Activated CD4-positive, alpha-beta T cell treated with anti-CD3 and anti-CD28 coated beads, Interleukin-2, amount 10 ng/mL, durations not matched to agents 24 days and 14 days (primary cell): ENCODE measurements around the gene GRID1. TPM values are rescaled to one million over a fixed set of nuclear protein-coding genes. Genes with fewer than 3 reads are reported as not detected.
"Not testable (repeated sequence)": the region's sequence is repeated elsewhere in the genome, so short reads cannot be mapped to it uniquely, and the experiment has no call there.

Experiments
- DNase-seq: peaks from one replicate; pipeline ENCODE4 v3.0.0; 2022
- H3K27ac Mint-ChIP-seq: one replicate; pipeline ENCODE4 v1.8.0; 2022; ENCODE audit warnings: mild to moderate bottlenecking, mixed read lengths
- H3K27me3 Mint-ChIP-seq: one replicate; pipeline ENCODE4 v1.8.0; 2022; ENCODE audit warnings: mixed read lengths
- H3K36me3 Mint-ChIP-seq: one replicate; pipeline ENCODE4 v1.8.0; 2022; ENCODE audit warnings: low read depth, mild to moderate bottlenecking, mixed read lengths
- H3K4me1 Mint-ChIP-seq: one replicate; pipeline ENCODE4 v1.8.0; 2021; ENCODE audit warnings: mixed read lengths
- H3K4me3 Mint-ChIP-seq: one replicate; pipeline ENCODE4 v1.8.0; 2022; ENCODE audit warnings: mild to moderate bottlenecking, moderate library complexity, mixed read lengths
- H3K9me3 Mint-ChIP-seq: one replicate; pipeline ENCODE4 v1.8.0; 2021; ENCODE audit warnings: mixed read lengths
- intact Hi-C: fragments of 100-400 bp; cut with micrococcal nuclease; formaldehyde crosslinking; loops from one replicate; pipeline ENCODE4 v1.15.1; 2023
- total RNA-seq: library from RNA; stranded (reverse); gene quantifications from 2 replicates; pipeline ENCODE4 v1.2.3, GENCODE V29; 2022

Gene GRID1
- total RNA-seq, 1 donor from 2014 or later: not detected

DNA sequence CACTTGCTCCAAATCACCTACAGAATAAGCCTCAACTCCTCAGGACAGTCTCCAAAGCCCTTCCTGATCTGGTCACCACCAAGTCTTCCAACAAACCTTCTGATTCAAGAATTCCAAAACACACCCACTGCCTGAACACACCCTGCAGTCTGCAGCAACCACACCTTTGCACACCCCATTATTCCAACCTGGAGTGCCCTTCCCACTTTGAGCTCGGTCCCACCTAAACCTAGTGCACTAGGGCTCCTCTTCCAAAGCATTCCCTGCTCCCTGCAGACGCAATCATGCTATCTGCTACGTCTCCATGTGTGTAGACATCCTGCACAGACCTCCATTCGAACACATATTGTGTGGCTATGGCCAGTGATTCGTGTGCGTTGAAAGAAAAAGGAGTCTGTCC lies 289.3 kb downstream of the GRID1 start:
- Mint-ChIP-seq H3K9me3 (no peaks in the 10 kb centered on the region), H3K27ac (no peak overlapping the region), H3K27me3 (peaks cover 6% of the 10 kb centered on the region), H3K36me3 (no peaks in the 10 kb centered on the region), H3K4me1 (no peaks in the 10 kb centered on the region), H3K4me3 (no peak overlapping the region)
- no peak for DNase-seq
- intact Hi-C loops: no loop called here

DNA sequence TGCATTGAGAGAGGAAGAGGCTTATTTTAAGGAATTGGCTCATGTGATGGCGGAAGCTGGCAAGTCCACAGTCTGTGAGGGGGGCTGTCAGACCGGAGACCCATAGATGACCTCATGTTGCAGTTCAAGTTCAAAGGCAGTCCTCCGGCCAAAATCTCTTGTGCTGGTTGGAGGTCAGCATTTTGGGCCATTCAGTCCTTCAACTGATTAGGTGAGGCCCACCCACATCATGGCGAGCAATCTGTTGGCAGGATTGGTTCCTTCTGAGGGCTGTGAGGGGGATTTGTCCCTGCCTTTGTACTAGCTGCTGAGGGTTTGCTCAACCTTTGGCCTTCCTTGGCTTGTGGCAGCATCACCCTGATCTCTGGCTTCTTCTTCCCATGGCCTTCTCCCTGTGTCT lies 290.1 kb downstream of the GRID1 start:
- H3K9me3 Mint-ChIP-seq, H3K27ac Mint-ChIP-seq, H3K36me3 Mint-ChIP-seq, intact Hi-C loops, H3K4me1 Mint-ChIP-seq, H3K27me3 Mint-ChIP-seq, DNase-seq, H3K4me3 Mint-ChIP-seq: not testable (repeated sequence)

DNA sequence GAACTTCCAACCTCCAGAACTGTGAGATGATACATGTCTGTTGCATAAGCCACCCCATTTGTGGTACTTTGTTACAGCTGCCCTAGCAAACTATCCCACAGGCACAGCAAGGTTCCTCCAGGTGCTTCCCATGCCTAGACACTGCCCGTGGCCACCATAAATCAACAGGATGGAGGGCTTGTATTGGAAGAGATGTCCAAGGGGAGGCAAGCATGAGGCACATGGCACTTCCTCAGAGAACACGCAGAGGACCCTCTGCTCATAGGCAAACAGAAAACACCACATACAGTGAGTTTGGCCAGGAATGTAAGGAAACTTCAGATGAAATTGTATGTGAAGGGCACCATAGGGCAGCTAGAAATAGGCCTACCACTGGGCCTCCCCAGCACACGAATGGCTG lies 291.1 kb downstream of the GRID1 start:
- H3K36me3 Mint-ChIP-seq: no peaks in the 10 kb centered on the region
- no peak for DNase-seq
- no peak overlapping the region for H3K4me3 Mint-ChIP-seq
- H3K4me1 Mint-ChIP-seq: no peaks in the 10 kb centered on the region
- peaks cover 6% of the 10 kb centered on the region for H3K27me3 Mint-ChIP-seq
- no peaks in the 10 kb centered on the region for H3K9me3 Mint-ChIP-seq
- intact Hi-C loops: no loop called here
- H3K27ac Mint-ChIP-seq: no peak overlapping the region

DNA sequence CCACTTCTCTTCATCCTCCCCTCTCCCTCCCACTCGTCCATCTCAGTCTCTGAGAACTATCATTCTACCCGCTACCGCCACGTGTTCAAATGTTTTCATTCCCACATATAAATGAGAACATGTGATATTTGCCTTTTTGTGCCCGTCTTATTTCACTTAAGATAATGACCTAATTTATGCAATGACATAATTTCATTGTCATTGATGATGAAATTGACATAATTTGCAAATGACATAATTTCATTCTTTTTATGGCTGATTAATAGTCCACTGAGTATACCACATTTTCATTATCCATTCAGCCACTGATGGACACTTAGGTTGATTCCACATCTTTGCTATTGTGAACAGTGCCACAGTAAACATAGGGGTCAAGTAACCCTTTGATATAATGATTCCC lies 292.3 kb downstream of the GRID1 start:
- Mint-ChIP-seq H3K36me3 (no peaks in the 10 kb centered on the region), H3K27me3 (peaks cover 6% of the 10 kb centered on the region), H3K27ac (no peak overlapping the region), H3K4me3 (no peak overlapping the region), H3K4me1 (no peaks in the 10 kb centered on the region), H3K9me3 (no peaks in the 10 kb centered on the region)
- no peak for DNase-seq
- intact Hi-C loops: no loop called here

DNA sequence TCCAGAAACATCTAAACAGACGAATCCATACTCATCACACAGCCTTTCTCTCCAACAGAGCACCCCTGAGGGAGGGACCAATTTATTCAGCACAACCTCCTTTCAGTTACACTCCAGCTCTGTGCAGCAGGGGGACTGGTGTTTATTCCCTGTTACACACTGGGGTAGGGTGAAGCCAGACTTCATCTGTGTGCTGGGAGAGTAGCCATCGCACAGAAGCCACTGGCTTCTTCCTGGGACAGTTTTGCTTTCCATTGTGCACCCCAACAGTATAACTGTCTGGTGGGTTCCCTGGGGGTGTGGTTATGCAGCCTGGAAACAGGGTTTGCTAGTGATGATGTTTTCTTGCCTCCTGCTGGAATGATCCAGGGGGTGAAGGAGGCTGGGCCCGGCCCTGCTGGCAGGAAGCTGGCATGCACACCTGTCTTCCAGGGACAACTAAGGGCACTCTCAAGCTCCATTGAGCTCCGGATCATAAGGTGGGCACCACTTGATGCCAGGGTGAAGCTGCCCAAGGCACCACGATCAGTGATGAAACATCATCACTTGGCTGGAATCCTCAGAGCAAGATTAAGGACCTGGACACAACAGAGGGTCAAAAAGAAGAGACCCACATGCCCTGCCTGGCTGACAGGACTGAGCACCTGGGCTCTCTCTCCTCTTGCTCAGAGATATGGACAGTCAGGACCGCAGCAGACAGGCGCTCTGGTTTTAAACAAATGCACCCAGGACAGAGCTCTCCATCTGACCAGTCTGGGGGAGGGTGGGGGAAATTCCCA lies 293.2 kb downstream of the GRID1 start:
- peaks cover 6% of the 10 kb centered on the region for H3K27me3 Mint-ChIP-seq
- no peak overlapping the region for H3K27ac Mint-ChIP-seq
- H3K9me3 Mint-ChIP-seq: no peaks in the 10 kb centered on the region
- intact Hi-C loops: no loop called here
- no peak overlapping the region for H3K4me3 Mint-ChIP-seq
- no peaks in the 10 kb centered on the region for H3K4me1 Mint-ChIP-seq
- no peaks in the 10 kb centered on the region for H3K36me3 Mint-ChIP-seq
- DNase-seq: no peak

DNA sequence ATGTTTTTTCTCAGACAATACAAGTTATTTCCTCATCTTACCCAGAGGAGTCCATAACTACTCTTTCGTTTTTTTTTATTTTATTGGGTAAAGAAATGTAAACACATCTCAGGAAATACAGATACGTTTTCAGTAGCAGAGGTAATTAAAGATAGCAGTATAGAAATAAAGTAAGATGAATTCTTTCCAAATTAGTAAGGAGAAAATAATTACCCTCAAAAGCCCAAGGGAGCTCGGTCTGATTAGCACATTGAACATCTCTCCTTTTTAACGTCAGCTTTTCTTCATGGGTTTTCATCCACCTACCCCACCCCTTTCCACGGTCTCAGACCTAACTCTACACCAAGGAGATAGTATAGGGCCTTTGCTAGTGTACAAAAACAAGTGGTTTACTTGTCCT lies 294.2 kb downstream of the GRID1 start:
- H3K27ac Mint-ChIP-seq: no peak overlapping the region
- H3K27me3 Mint-ChIP-seq: peaks cover 6% of the 10 kb centered on the region
- H3K4me1 Mint-ChIP-seq: no peaks in the 10 kb centered on the region
- no peak for DNase-seq
- H3K4me3 Mint-ChIP-seq: no peak overlapping the region
- no peaks in the 10 kb centered on the region for H3K36me3 Mint-ChIP-seq
- H3K9me3 Mint-ChIP-seq: no peaks in the 10 kb centered on the region
- intact Hi-C loops: no loop called here

DNA sequence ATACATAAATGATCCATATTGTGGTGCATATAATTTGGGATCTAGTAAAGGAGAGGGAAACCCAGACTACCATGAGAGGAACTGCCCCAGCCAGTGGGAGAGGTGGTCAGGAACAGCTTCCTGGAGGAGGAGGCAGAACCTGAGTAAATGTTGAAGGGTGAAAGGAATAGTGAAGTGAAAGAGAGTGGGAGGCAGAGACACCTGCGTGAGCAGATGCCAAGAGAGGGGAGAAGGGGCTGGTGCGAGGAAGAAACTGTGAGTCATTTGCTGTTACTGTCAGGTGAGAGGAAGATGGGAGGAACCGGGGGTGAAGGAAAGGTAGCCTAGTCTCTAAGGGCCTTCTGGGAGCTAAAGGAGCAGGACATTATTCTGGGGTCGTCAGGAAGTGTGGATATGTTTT lies 294.8 kb downstream of the GRID1 start:
- no peak for DNase-seq
- no peak overlapping the region for H3K4me3 Mint-ChIP-seq
- intact Hi-C loops: no loop called here
- H3K36me3 Mint-ChIP-seq: no peaks in the 10 kb centered on the region
- H3K9me3 Mint-ChIP-seq: no peaks in the 10 kb centered on the region
- H3K27me3 Mint-ChIP-seq: peaks cover 6% of the 10 kb centered on the region
- no peak overlapping the region for H3K27ac Mint-ChIP-seq
- H3K4me1 Mint-ChIP-seq: no peaks in the 10 kb centered on the region

DNA sequence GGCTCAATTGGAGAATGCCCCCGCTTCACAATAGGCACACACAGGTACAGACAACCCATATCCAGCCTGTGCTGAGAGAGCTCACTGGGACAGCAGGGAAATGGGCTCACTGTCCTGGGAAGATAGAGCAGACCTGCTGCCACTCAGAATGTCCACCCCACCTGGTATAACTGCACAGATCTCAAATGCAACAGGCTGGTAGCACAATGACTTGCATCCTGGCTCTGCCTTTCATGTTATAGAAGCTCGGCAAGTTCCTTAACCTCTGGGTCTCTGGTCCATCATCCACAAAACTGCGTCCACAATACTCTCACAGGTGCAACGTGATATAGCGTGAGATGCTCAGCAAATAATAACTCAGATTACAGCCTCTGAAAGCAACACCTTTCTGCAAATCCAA lies 295.4 kb downstream of the GRID1 start:
- H3K27ac Mint-ChIP-seq: no peak overlapping the region
- intact Hi-C loops: no loop called here
- H3K4me1 Mint-ChIP-seq: no peaks in the 10 kb centered on the region
- no peaks in the 10 kb centered on the region for H3K9me3 Mint-ChIP-seq
- H3K36me3 Mint-ChIP-seq: no peaks in the 10 kb centered on the region
- no peak for DNase-seq
- no peak overlapping the region for H3K4me3 Mint-ChIP-seq
- H3K27me3 Mint-ChIP-seq: peaks cover 4% of the 10 kb centered on the region

DNA sequence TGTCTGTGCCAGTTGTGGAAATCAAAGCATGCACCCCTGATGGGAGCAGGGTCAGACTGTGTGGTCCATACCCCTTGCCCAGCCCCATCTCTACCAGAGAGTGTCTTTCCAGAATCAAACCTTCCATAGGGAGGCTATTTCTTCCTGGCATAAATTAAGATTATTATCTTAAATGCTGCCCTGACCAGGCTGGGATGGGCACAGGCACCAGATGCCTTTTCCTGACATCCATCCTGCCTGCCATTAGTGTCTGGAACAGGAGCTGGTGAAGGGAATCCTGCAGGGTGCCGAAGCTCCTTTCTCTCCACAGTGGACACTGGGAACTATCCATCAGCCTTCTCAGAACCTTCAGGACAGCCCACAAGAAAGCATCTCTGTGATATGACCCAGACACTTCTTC lies 296.3 kb downstream of the GRID1 start:
- H3K27ac Mint-ChIP-seq: no peak overlapping the region
- intact Hi-C loops: no loop called here

DNA sequence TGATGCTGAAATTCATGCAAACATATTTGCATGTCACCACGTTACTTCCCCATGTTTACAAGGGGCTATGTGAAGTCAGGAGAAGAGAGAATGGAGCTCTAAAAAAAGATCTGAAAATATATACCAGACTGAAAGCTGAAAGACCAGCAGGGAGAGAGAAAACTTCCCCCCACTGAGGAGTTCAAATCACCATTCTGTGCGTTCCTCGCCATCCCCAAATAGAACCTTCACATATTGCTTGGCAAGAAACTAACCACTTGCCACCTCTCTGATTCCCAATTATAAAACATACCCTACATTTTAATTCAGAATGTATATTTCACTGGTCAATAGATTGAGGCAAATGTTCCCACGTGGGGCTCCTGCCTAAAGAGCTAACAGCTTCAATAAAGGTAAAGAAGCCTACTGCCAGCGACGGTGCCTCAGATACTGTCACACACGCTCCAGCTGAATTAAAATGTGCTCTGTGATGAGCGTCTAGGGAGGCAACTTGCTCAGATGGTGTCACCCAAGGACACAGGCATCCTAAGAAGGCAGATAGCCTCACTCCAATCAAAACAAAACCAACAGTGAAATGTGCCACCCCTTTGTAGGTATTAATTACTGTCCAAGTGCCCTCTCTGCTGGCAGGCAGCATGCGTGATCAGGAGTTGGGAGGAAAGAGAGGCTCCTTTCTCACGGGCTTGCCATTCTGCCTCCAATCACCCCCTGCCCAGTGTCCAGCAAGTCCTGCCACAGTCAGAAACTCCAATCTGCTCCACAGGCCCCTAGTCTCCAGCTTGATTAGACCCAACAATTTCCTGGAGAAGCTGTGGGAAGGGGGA lies 298.2 kb downstream of the GRID1 start:
- Mint-ChIP-seq H3K36me3 (no peaks in the 10 kb centered on the region), H3K4me1 (no peaks in the 10 kb centered on the region), H3K27me3 (peaks cover 2% of the 10 kb centered on the region), H3K27ac (no peak overlapping the region), H3K9me3 (no peaks in the 10 kb centered on the region), H3K4me3 (no peak overlapping the region)
- no peak for DNase-seq
- intact Hi-C loops: no loop called here

More for the DNA sequence above, 296.3 kb downstream of the GRID1 start:
- Mint-ChIP-seq H3K36me3 (no peaks in the 10 kb centered on the region), H3K4me1 (no peaks in the 10 kb centered on the region), H3K27me3 (peaks cover 2% of the 10 kb centered on the region), H3K4me3 (no peak overlapping the region), H3K9me3 (no peaks in the 10 kb centered on the region)
- DNase-seq: no peak

DNA sequence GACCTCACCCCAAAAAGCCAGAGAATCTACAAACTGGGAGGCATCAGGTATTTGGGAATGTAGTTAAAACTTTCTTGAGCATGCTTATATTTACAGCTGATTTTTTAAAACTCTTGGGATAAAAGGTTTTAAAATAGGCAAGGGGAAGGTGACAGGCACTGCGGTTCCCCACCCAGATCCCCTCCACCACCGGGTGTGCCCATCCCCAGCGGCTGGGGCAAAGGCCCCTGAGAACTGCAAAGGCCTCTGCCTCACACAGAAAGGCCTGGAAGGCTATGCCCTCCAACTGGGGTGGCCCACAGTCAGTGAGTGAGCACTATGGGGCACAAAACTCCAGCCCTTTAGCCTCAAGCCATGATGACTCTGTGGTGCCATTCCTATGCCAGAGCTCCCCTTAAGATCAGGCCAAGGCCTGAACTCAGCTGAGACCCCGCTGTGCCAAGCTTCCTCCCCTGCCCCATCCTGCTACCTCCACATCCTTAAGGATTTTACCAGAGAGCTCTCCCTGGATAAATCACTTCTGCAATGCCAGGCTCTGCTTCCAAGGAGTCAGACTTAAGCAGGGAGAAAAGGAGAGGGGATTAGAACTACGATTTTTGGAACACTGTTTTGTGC lies 299.1 kb downstream of the GRID1 start:
- no peak overlapping the region for H3K4me3 Mint-ChIP-seq
- no peaks in the 10 kb centered on the region for H3K36me3 Mint-ChIP-seq
- peaks cover 2% of the 10 kb centered on the region for H3K27me3 Mint-ChIP-seq
- no peak for DNase-seq
- no peak overlapping the region for H3K27ac Mint-ChIP-seq
- H3K4me1 Mint-ChIP-seq: no peaks in the 10 kb centered on the region
- no peaks in the 10 kb centered on the region for H3K9me3 Mint-ChIP-seq
- intact Hi-C loops: no loop called here

DNA sequence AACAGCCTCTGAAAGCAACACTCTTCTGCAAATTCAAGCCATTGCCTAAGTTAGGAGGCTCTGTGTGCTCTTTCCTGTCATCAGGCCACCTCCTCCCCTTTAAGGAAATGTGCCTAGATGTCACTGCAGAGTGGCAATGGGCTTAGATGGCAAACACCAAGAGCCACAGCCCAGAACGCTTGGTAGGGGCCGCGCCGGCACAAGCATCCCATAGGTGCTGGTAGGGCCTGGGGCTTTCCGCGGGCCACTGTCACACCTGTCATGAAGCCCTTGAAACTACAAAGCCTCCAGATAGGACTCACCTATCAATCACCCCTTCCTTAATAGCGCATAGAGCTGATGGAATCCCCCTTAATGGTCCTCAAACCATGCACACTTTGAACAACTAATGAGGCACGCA lies 299.9 kb downstream of the GRID1 start:
- Mint-ChIP-seq H3K4me1 (no peaks in the 10 kb centered on the region), H3K27ac (no peak overlapping the region)

DNA sequence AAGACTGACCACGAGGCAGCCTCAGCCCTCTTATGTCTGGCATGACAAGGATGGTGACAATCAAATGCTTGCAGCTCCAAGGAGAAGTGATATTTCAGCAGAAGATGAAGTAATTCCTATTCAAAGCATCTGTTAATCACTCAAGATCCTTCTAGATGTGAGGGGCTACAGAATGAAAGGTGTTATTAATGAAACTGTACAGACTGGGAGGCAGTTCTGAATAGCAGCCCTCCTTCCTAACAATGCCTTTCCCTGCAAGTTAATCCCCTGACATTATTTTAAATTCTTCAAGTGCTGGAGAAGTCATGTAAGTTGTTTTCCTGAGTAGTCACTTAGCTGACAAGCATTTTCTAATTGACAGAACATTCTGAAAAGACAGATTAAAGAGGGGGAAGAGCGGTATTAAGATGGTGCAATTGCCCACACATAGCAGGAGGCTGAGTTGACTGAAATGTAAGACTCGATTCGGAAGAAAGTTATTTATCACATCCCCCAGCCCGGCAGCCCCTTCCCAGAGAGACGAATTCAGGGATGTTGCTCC lies 300.8 kb downstream of the GRID1 start:
- no peaks in the 10 kb centered on the region for H3K9me3 Mint-ChIP-seq
- intact Hi-C loops: no loop called here
- H3K27ac Mint-ChIP-seq: no peak overlapping the region
- no peaks in the 10 kb centered on the region for H3K4me1 Mint-ChIP-seq
- no peak overlapping the region for H3K4me3 Mint-ChIP-seq
- H3K27me3 Mint-ChIP-seq: peaks cover 2% of the 10 kb centered on the region
- DNase-seq: no peak
- H3K36me3 Mint-ChIP-seq: no peaks in the 10 kb centered on the region

More for the DNA sequence above, 299.9 kb downstream of the GRID1 start:
- no peak overlapping the region for H3K4me3 Mint-ChIP-seq
- DNase-seq: no peak
- H3K27me3 Mint-ChIP-seq: peaks cover 2% of the 10 kb centered on the region
- no peaks in the 10 kb centered on the region for H3K36me3 Mint-ChIP-seq
- intact Hi-C loops: no loop called here
- H3K9me3 Mint-ChIP-seq: no peaks in the 10 kb centered on the region
